ENCODE data around the gene RFX2. TPM values are rescaled to one million over a fixed set of nuclear protein-coding genes. Genes with fewer than 3 reads are reported as not detected.

The RFX2 gene
- total and polyA plus RNA-seq, 9 of the 15 experiments (the other 6 are each of a cell fraction or from before 2014, with no cell fraction given), result 3.6 to 18.7 (median 8.7) TPM

- TF ChIP-seq HDAC1 (IDR thresholded peaks at IDR 0.05) (peak in 1 of 2 experiments; percentile 90; a peak in 1 of 4 replicates), ZNF24 (IDR thresholded peaks at IDR 0.05) (peak; percentile 42; the same call in 1 of the 2 replicates), POLR2AphosphoS5 (IDR thresholded peaks at IDR 0.05; ENCODE audit: control insufficient read depth, insufficient read depth, low read depth, low read length) (peak; percentile 17; the same call in 1 of the 2 replicates), E2F3 (CRISPR knock-in tag; IDR thresholded peaks at IDR 0.05) (peak; percentile 27; the same call in 1 of the 2 replicates), NR2C2 (CRISPR knock-in tag; IDR thresholded peaks at IDR 0.05) (0 out of 2 replicates have a peak, but pooled peaks have one; percentile 29), NR2C2 (tag; IDR thresholded peaks at IDR 0.05) (0 out of 2 replicates have a peak, but pooled peaks have one; percentile 21), HMGN3 (IDR thresholded peaks at IDR 0.05; ENCODE audit: borderline replicate concordance, extremely low read depth, insufficient read length, low read depth, low read length) (peak; percentile 64), SAP30 (IDR thresholded peaks at IDR 0.05; ENCODE audit: borderline replicate concordance, insufficient read depth, low read depth, low read length, poor library complexity, severe bottlenecking) (peak; percentile 43), EP400 (IDR thresholded peaks at IDR 0.05) (peak; percentile 70), MXI1 (IDR thresholded peaks at IDR 0.05; ENCODE audit: low read depth, low read length) (peak; percentile 87; the same call in 1 of the 2 replicates), CREB1 (IDR thresholded peaks at IDR 0.05) (peak; percentile 57; the same call in 1 of the 2 replicates), CREB1 (CRISPR knock-in tag; IDR thresholded peaks at IDR 0.05) (peak; percentile 67; the same call in 1 of the 2 replicates), MAX (CRISPR knock-in tag; IDR thresholded peaks at IDR 0.05) (peak; percentile 98)
- TF ChIP-seq, protein P1, sequence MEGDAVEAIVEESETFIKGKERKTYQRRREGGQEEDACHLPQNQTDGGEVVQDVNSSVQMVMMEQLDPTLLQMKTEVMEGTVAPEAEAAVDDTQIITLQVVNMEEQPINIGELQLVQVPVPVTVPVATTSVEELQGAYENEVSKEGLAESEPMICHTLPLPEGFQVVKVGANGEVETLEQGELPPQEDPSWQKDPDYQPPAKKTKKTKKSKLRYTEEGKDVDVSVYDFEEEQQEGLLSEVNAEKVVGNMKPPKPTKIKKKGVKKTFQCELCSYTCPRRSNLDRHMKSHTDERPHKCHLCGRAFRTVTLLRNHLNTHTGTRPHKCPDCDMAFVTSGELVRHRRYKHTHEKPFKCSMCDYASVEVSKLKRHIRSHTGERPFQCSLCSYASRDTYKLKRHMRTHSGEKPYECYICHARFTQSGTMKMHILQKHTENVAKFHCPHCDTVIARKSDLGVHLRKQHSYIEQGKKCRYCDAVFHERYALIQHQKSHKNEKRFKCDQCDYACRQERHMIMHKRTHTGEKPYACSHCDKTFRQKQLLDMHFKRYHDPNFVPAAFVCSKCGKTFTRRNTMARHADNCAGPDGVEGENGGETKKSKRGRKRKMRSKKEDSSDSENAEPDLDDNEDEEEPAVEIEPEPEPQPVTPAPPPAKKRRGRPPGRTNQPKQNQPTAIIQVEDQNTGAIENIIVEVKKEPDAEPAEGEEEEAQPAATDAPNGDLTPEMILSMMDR (IDR thresholded peaks at IDR 0.05 in 2 of 3, conservative IDR thresholded peaks at IDR 0.05 in 1 of 3; ENCODE audit: insufficient read depth in 2 of 3, low read depth in 1 of 3, low read length in 3 of 3), result peak in 2 of 3 experiments; percentile 24 to 26; a peak in 2 of 6 replicates
- TF ChIP-seq, protein P2, sequence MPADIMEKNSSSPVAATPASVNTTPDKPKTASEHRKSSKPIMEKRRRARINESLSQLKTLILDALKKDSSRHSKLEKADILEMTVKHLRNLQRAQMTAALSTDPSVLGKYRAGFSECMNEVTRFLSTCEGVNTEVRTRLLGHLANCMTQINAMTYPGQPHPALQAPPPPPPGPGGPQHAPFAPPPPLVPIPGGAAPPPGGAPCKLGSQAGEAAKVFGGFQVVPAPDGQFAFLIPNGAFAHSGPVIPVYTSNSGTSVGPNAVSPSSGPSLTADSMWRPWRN (IDR thresholded peaks at IDR 0.05; ENCODE audit: low read depth), result 0 out of 2 replicates have a peak, but pooled peaks have one; percentile 67
Measured at GRCh38 chr19:6092329-6093286, 17.7 kb downstream of the RFX2 start (continued).
